ENCODE results near the gene SHROOM3.
A peak's percentile ranks its signal among the peaks of the same experiment; 100 is the strongest.

The SHROOM3 gene

DNA sequence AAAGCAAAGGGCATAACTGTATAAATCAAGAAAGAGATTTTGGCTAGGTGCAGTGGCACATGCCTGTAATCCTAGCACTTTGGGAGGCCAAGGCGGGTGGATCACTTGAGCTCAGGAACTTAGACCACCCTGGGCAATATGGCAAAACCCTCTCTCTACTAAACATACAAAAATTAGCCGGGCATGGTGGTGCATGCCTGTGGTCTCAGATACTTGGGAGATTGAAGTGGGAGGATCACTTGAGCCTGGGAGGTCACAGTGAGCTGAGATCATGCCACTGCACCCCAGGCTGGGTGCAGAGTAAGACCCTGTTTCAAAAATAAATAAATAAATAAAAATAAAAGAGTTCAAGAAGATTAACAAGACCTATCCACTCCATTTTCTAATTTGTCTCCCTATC is 235.6 kb downstream of the SHROOM3 start:
- no peak for DNase-seq

DNA sequence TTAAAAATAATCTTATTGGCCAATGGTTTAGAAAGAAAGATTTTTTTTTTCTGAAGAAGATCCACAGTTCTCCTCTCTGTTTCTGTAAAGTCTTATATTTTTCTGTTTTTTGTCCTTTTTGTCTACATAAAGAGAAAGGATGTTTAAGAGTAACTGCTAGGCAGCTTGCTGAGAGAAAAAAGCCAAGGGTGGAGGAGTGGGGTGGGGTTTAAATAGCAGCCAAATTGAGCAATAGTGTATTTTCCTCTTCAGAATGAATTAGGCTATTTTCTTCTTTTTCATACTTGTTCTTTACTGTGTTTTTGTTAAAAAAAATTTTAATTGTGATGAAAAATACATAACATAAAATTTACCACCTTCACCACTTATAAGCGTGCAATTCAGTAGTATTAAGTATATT is 238.3 kb downstream of the SHROOM3 start:
- no peak for DNase-seq

DNA sequence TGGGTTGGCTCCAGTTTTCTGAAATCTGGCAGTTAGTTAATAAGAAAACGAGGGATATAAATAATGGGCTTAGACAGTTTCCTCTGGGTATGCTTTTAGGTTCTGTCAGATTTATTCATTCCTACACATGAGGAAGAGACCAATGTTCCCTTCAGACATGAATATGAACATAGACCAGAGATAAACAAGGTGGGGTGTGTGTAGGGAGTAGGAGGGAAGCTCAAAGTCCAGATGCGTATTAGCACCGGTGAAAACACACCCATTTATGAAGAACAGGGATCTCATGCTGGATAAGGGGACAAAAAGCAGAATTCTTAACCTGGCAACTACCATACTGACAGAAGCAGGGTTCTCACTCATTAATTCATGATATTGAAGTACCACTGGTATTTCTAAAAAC is 240.0 kb downstream of the SHROOM3 start:
- DNase-seq = no peak

DNA sequence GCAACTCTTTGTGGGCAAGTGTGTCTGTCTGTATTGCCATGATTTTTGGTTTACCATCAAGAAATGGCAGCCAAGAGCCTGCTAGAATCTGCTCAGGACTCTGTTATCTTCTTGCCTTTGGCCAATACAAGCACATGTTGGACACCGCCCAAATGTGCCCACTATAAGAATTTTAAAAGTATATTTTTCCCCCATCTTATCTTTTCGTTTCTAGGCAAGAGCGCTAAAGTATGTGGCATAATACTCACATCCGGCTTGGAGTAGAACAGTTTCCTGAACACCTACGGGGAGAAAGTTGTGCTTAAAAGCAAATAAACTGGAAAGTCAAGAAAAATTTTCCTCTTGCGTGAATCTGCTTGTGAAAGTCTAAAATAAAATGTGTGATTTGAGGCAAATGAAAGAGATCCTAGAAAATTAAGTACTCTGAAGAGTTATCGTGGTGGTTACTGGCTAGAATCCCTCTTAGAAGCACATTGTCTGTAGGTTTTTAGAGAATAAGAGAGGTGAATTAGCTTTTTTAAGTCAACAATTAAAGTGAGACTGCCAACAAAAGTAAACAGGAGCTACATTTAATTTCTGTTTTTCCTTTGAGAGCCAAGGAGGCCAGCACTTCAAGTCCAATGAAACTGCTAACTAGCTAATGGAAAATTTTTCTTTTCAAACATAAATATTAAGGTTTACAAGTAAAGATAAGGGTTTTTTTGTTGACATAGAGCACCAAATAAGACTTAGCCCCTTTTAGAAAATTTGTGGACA is 242.7 kb downstream of the SHROOM3 start:
- DNase-seq = no peak

DNA sequence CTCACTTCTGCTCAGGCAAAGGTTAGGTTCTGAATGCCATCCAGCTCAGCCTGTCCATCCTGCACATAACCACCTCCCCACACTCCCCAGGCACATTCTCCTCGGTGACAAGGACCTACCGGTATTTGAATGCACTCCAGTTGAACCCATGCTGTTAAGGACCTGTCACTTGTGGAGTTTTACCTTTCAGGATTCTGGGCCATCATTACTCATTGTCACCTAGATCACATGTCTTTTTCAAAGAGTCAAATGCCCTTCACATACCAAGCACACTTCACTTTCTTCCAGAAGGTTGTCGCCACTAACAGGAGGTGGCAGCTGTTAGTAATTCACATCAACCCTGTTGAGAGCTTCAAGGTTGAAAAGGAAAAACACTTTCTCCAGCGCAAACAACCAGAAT is 244.7 kb downstream of the SHROOM3 start:
- DNase-seq = no peak

DNA sequence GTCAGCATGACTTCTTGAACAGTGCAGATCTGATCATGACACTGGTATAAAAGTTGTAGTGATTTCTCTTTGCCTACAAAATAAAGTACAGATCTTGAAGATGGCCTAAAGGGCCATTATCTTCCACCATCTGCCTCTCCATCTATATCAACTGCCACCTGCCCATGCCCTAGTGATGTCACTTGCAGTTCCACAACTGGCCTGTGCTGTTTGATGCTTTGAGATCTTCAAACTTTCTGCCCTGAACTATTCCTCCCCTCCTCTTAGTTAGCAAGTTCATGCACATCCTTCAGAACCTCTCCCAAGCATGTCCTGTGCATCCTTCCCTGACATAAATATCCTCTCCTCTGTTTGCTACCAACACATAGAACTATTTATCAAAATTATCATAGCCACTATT is 245.9 kb downstream of the SHROOM3 start:
- no peak for DNase-seq

DNA sequence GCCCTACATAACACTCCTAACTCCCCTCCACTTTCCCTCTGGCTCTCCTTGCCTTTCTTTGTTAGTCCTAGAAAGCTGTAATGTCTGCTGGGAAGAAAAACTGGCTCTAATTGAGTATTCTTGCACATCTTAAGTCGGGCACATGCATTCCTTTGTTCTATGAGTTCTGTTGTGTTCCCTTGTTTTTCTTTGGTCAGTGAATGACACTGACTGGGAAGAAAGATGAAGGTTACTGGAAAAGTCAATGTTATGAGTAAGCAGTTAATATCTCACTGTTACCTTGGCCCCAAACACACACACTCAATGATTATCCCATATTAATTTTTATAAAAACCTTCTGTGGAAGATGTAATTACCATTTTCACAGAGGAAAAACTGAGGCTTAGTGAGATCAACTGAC is 247.0 kb downstream of the SHROOM3 start:
- DNase-seq = no peak

DNA sequence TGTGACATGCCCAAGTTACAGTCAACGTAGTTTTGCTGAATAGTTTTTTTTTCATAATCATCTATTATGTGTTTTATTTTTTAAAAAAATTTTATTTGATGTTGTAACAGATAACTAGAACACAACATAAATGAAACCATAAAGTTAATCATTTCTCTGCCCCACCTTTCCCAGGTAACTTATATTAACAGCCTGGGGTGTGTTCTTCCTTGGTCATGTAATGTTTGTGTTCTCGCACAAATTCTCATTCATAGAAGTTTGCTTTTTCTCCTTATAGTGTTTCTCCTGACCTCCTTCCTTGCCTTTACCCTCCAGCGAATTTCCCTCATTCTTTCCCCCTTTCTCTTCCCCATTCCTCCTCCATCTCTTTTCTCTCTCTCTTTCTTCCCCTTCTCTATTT is 248.1 kb downstream of the SHROOM3 start:
- no peak for DNase-seq

DNA sequence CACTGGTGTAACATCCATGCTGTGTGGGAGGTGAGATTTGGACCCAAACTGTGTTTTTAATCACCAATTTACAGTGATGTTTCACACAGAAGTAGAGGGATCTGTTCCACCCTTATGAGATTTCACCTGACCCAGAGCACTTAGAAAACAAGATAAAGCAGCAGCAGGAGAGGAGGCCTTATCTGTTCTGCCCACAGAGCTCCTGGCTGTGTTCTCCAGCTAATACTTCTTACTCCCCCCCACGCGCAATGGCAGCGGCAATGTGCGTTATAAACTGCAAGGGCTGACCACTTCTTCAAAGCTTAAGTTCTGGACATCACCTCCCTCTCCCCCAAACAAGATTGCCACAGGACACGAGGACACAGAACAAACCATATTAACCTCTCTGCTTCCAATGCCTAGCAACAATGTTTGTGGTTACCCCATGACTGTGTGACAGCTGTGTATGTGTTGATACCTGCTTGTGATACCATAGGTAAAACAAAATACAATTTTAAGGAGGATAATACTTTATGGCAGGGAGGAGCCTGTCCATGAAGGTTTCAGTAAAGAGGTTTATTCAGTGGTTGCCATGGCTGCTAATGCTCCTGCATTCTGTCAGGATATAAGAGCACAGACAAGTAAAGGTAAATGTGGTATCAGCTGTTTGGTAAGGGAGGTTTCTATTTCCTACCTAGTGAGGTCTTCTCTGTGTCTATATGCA is 252.9 kb downstream of the SHROOM3 start:
- no peak for DNase-seq

DNA sequence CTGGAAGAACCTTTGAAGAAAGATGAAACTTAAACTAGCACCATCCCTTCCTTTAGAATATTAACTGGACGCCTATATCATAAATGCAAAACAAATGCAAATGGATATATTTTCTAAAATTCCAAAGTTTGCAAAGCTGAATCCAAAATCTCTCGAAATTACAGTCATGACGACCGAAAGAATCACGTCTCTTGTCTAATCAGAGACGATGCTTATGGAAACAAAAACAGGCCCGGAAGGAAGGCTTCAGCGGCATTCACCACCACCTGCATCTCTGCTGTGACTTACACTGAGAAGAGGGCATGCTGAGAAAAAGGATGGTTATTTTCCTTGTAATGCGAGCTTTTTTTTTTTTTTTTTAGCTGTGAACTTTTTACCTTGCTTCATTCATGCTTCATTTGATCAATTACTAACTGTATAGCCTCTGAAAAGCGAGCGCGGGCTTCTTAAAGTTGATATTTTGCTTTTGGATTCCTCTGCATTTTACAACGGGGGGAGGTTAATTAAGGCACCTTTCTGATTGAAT is 253.7 kb downstream of the SHROOM3 start:
- no peak for DNase-seq

DNA sequence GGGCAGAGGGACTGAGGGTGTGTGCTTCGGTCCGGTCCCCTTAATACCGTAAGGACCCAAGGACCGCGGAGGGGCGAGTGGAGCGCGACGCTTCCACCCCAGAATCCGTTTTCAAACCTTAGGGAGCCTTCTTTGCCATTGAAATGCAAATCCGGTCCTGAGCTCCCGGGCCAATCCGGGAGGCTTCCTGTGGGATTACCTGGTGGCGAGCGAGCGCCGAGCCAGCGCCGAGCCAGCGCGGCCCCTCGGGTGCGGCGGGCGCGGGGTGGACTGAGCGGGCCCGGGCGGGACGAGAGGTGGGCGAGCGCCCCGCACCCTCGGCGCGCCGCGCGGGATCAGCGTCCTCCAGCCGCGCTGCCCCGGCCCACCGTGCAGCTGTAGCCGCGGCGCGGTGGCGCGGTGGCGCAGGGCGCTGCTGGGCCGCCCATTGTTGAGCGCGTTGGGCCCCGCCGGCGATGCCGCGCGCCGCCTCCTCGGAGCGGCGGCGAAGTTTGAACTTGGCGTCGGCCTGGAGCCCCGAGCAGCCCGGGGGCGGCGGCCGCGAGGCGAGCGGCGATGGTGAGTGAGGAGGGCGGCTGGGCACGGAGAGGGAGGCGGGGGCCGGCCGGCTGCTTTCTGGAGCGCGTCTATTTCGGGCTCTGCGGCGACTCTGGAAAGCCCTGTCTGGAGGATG is 254.3 kb downstream of the SHROOM3 start:
- DNase-seq = peak; percentile 11

DNA sequence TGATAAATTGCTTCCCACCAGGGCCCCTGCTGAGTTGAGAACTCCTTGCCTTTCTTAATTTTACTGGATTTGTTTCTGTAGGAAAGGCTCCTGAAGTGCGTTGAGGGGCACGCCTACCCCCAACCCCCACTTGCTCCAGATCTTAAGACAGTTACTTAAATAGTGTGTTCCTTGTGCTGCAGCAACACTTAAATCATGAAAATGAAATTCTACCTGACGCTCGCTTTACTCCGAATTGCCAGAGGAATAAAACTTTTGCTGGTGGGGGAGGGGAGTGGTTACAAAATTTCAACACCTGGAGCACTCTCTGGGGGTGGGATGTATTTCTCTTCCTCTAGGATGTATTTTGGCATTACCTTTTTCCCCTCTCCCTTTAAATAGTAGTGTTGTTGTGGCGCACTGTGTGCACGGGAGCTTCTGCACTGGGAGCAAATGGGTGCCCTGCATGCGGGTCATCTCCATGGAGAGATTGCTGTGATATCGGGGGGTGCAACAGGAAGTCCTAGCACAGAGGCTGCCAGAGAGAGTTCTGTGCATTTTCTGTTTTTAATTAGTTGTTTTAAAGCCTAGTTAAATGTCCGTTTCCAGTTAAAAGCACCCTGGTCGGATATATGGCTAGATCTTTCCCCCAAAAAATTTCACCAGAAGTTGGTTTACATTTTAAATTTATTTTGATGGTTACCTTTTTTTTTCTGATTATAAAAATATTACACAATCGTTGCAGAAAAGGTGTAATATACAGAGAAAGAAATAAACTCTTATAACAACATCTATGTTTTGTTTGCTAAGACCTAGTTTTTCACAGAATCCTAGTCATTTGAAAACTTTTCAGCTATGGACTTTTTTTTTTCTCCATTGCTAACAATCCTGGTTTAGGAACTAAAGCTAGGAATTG is 255.2 kb downstream of the SHROOM3 start:
- DNase-seq = no peak

DNA sequence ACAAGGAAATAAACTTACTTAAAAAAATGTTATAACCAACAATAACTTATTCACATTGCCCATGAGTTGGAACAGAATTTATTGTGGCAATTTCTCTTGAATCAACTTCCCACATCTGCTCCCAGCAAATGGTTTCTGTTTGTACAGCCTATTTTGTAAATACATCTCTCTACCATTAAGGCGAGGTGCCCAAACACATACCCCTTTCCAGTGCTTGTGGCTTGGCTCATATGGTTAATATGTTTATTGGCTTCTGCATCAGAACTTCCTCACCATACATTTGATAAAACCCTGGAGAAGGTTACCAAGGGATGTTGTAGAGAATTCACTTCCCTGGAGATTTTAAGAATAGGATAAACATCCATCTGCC is 255.9 kb downstream of the SHROOM3 start:
- DNase-seq = no peak

DNA sequence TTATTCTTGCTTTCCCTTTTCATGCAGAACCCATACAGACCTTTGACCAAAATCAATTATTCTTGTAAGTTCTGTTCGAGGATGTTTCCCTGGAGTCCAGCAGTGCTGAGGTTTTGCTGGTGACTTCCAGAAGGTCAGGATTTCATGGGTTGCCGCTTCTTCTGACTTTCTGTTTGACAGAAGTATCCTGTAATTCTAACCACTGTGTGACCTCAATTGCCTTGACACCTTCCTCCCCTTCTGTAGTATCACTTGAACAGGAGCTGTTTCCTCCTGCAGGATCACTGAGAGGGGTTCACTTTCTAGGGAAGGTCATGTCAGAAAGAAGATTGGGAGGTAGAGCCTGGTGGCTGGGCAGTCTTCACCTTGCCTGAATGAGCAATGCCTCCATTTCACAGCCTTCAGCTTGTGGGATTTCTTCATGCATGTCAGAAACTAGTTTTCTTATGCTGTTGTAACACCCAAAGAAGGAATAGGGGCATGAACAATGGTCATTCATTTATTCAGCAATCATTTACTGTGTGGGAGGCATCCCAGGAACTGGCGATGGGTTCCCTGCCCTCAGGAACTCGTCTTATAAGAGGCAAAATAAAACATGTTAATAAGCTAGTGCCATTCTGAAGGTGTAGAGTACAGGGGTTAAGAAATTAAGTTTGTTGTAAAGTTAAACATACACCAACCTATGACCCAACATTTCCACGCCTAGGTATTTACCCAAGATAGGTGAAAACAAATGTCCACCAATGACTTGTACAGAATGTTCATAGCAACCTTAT is 257.0 kb downstream of the SHROOM3 start:
- no peak for DNase-seq

DNA sequence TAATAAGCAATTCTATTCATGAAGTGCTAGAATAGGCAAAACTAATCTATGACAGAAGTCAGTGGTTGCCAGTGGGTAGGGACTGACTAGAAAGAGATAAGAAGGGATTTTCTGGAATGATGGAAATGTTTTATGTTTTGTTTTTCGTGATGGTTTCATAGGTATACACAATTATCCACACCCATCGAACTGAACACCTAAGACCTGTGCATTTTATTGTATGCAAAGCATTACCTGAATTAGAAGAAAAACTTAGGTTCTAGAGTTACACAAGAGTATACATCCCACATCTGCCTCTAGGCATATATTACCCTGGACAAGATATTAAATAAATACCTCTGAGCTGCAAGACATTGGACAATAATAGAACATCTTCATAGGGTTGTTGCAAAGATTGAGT is 257.7 kb downstream of the SHROOM3 start:
- no peak for DNase-seq

DNA sequence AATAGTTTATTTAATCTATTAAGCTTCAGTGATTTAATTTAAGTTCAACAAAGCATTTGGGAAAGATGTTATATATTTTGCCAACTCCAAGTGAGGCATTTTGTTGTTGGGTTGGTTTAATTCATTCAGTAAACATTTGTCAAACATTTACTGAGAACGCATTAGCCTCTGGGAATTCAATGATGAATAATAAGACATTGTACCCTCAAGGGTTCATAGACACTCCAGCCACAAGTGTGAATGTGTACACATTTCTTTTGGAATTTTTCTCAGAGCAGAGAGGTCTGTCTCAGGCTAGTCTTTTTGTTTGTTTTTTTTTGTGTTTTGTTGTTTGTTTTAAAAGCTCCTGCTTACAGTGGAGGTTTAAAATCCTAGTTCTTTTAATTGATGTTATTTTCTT is 259.0 kb downstream of the SHROOM3 start:
- DNase-seq = no peak

DNA sequence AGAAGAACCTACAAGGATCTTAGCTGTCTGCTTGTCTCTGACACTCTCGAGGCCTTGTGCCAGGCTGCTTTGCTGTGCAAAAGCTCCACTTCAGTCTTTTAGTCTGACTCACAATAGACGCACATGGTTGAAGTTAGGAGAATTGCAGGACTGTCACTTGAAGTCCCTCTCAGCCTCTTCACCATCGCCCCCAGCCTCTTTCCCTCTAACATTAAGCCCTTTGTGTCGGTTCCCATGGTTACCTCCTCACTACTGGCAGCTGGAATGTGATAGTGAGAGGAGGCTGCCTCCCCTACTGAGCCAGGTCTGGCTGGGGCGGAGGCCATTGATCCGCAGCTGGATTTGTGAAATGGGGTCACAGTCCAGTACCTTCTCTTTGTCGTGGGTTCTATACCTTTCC is 261.1 kb downstream of the SHROOM3 start:
- no peak for DNase-seq

DNA sequence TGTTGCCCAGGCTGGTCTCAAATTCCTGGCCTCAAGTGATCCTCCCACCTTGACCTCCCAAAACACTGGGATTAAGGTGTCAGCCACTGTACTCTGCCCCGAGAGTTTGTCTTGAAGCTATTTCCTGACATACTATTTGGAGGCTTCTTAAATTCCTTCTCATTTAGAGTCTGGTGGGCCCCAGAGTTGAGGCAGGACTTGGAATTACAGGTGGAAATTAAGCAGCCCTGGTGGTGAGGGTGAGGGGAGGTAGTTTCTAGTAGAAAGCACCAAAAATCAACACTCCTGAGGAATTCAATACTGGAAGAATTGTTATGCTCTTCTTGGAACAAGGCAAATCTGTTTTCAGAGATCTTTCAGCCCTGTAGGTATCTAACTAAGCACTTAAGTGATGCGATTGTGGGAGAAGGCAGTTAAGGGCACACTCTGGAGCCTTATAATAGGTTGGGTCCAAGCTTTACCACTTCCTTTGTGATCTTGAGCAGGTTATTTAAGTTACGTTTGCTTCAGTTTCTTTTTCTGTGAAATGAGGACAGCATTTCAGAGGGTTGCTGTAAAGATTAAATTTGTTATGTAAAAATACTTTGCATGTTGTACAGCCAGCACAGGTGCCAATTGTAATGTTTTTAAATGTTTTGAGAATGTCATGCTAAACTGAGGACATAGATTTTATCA is 262.2 kb downstream of the SHROOM3 start:
- no peak for DNase-seq

DNA sequence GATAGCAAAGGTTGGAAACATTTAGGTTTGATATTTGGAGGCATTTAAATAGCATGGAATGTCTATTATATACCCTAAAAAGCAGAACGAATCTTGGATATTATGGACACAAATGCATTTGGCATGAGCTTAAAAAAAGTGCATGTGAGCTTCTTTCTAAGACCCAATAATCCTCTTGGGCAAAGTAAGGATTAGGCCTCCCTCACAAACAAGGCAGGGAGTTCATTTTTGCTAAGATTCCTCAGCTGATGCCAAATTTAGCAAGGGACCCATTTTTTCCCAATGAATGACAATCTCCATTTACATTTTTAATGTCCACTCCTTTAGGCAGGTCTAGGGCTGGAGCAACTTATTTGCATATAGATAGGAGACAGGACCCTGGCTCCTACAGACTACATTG is 263.1 kb downstream of the SHROOM3 start:
- no peak for DNase-seq

DNA sequence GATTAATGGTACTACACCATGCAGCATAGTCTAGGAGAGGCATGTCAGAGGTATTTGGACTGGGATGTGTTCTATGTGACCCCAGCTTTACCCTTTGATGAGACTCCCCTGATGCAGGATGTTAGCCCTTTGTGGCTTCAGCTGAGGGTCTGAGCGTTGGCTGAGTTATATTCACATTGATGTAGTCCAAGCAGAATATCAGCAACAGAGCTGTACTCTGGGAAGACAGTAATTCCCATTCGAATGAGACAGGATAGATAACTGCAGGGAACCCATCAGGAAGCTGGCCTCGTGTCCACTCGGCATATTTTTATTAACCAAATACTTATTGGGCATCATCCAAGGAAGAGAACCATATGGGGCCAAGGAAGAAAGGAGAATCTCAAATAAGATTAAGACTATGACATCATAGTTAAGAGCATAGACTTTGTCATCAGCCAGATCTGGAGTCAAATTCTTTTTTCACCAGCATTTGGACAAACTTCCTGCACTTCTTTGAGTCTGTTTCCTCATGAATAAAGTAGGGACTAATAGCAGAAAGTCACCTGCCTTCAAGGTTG is 264.8 kb downstream of the SHROOM3 start:
- DNase-seq = no peak

DNA sequence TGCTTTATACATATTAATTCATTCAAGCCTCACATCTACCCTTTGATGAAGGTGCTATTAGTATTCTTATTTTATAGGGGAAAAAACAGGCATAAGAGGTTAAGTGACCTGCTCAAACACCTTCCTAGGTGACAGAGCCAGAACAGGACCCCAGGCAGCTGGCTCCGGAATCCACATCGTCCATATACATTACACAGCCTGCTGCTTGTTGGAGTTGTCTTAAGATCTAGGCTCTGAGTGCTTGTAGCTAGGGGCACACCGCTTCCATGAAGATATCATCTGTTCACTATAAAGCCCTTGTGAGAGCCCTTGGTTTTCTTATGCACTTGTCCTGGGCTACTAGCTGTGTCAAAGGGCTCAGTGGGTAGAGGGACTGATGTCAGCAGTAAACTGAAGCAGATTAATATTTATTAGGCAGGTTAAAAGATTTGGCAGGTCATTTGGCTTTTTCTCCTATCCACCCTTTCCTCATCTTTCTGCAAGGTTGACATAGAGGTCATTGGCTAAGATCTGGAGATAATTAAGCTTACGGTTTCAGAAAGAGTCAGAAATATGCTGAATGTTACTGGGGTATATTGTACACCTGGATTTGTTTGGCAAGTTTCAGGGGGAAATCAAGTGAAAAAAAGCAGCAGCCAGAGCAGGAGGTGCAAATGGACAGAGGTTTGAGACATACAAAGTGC is 267.6 kb downstream of the SHROOM3 start:
- no peak for DNase-seq
